Activated CD8-positive, alpha-beta memory T cell treated with anti-CD3 and anti-CD28 coated beads for 4 hours (primary cell): ENCODE measurements around the gene SLC32A1.

Experiments used
- DNase-seq, 2 donors: peaks; one replicate each; pipeline ENCODE4 v3.0.0-alpha.2; 2020; ENCODE audit warnings: low read depth in 2 of 2

Gene SLC32A1

GRCh38 chr20:38723848-38724625, at the start of gene SLC32A1:
Gene SLC32A1, plus strand, starts transcription at chr20:38724486. Its CDS starts 239 bp downstream, at chr20:38724725.
- DNase-seq = no peak

GRCh38 chr20:38674765-38675133, 49.5 kb upstream of the SLC32A1 start:
- no peak for DNase-seq

GRCh38 chr20:38676576-38676975, 47.7 kb upstream of the SLC32A1 start:
- DNase-seq = no peak

DNA sequence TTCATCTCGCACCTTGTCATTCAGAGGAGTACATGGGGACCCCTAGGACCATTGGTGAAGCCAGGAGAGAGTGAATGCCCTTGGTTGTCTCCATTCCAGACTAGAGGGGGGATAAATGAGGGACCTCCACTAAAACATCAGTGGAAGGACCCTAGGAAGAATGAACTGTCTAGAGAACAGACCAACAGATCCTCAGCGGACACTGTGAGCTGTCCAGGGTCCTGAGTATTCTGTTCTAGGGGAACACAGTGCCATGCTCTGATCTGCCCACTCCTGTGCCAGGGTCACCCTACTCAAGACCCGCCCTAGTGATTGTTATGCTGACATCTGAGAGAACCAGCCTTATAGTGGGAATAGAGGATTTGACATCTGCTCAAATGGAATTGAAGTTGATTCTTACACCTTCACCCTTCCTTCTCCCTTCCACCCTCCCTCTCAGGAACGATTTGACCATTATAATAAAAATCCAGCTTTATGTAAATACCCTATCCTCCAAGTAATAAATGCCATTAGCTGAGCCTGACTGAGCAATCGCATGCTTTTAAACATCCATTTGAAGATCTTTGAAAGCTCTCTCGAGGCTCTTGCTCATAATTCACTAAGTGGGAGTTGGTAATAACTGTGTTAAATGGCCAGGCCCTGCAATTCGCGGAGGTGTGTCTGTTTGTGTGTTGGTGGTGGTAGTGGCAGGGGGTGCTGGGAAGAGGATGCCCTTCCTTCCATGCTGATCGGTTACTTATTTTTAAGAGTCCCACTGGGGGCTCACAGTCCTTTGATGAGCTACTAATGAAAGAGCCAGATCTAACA, 43.6 kb upstream of the SLC32A1 start:
- no peak for DNase-seq

- no peak for DNase-seq
These were observed 39.0 kb upstream of the SLC32A1 start for GRCh38 chr20:38685271-38685670.

DNA sequence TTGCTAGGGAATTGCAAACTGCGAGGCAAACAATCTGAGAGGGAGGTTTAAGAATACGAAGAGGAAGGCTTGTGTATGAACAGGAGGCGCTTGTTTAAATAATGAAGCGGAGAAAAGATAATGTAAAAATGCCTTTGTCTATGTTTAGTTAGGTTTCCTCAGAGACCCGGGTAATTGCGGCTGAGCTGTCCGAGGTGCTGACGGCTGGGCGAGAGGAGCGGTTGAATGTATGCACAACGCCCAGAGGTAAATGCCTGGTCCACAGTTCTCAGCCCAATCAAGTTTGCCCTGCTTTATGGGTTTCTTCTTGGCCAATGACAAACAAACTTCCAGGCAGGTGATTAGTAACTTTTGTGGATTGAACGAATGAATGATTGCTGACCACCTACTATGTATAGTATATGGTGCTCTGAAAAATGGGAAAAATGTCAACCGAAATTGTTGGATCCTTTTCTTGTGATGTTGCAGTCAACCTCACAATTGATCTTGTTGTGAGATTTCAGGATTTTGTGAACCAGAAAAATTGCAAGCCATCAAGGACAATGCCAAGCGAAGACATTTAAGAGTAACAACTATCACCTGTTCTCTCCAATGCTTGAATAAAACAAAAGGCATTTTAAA, 38.3 kb upstream of the SLC32A1 start:
- no peak for DNase-seq

DNA sequence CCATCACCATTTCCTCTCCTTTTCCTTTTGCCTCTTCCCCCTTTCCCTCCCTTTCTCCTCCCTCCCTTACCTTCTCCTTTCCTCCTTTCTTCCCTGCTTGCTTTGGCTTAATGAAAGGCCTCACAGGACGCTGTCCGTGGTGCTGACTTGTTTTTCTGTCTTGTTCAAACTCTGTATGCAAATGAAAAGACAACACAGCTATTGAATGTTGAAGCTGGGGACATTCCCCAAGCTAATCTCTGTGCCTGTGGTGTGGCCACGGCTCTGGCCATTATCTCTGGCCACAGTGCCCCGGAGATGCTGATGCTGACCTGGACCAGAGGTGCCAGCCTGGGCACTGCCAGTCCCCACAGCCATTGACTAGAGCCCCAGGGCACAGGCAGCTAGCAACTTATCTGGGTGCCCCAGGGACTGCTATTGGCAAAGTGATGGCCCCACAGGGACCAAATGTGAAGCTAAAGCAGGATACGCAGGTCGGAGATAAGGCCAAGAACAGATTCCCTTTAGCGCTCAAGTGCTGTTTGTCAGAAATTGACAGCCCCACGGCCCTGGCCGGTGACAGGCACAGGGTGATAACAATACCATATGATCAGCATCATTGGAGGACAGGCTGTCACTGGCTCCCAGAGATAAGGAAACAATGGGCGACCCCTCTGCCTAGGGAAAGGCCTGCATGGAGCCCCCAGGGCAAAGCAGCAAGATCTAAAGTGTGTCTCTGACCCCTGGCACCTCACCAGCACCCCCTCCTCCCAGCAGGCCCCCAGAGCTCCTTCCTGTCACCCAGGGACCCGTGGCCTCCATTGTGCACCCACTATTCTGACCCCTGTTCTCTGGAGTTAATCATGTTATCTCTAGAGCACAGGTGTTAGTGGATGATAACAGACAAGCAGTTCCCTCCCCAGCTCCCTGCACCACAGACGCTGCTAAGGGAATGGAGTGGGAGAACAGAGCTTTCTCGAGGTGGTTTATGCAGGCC, 31.6 kb upstream of the SLC32A1 start:
- no peak for DNase-seq

GRCh38 chr20:38697306-38697705, 27.0 kb upstream of the SLC32A1 start:
- no peak for DNase-seq

DNA sequence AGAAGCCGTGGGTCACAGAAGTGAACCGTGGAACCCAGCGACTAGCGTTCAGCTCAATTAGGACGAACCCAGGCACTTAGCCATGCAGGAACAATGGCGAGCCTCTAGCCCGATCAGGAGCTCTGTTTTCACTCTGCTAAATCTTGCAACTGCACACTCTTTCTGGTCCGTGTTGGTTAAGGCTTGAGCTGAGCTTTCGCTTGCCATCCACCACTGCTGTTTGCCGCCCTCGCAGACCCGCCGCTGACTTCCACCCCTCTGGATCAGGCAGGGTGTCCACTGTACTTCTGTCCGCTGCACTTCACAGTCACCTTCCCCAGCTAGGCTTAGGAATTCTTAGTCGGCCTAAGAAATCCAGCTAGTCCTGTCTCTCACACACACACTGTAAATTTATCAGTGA, 25.7 kb upstream of the SLC32A1 start:
- DNase-seq = no peak

- no peak for DNase-seq
These were observed 24.1 kb upstream of the SLC32A1 start for GRCh38 chr20:38700141-38700540.

GRCh38 chr20:38700926-38701325, 23.4 kb upstream of the SLC32A1 start:
- DNase-seq = no peak

DNA sequence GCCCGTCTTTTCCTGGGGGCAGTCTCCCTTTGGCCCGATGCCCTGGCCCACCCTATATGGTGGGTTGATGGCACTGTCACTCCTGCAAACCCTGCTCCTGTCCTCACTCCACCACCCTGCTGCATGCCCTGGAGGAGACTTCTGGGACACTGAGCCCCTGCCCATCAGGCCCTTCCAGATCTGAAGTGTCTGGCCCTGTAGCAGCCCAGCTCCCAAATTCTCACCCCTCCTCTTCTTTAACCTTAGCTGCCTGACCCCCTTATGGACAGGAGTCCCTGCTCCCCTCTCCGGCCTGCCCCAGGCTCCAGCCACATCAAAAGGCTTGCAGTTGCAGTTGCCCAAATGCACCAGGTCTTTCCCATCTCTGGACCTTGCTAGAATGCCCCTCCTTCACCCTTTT, 20.8 kb upstream of the SLC32A1 start:
- DNase-seq = no peak

- no peak for DNase-seq
These were observed 20.1 kb upstream of the SLC32A1 start for GRCh38 chr20:38704136-38704535.

DNA sequence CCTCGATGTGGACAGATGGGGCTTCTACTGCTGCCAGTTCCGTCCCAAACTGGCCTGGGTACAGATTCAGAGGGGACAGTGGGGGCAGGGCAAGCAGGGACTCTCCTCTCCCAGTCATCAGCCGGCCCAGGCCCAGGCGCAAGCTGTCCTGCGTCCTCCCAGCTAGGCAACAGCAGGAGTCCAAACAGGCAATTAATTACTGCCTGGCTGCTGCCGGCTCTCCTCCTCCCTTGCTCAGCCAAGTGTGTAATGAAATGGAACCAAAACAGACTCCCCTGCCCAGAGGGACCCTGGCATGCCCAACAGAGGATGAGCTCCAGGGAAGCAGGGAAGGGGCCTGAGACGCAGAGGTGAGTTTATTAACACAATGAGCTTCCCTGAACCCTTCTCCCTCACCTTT, 17.8 kb upstream of the SLC32A1 start:
- no peak for DNase-seq

GRCh38 chr20:38714308-38714707, 10.0 kb upstream of the SLC32A1 start:
- DNase-seq = no peak

DNA sequence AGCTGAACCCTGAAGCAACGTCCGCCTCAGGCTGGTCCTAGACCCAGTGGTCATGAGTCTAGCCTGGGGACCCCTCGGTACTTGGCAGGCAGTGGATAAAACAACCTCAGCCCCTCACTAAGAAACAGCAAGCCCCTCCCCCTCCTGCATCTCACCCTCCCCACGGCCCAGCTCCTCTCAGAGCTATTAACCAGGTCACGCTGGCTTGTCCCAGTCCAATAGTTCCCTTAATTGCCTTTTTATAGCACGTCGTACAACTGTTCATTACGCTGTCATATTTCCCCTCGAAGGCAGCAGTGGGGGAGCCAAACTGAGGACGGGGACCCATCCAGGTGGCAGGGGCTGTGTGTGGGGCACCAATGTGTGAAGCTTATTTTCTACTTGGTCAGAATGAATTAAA, 8.6 kb upstream of the SLC32A1 start:
- DNase-seq = no peak

DNA sequence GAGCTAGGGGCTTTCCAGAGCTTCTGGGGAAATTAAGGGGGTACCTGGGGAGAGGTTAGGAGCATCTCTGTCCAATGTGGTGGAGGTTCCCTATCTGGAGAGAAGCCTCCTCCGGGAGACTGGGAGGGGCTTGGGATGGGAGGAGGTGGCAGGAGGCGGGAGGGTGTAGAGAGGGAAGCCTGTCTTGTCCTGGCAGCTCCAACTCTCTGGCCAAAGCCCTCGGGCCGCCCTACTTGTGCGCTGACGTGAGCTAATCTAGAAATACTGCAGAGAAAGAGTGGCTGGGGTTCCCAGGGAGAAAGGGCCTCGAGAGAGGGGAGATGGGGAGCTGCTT, 1.6 kb upstream of the SLC32A1 start:
- no peak for DNase-seq

- no peak for DNase-seq
These were observed 1.1 kb upstream of the SLC32A1 start for GRCh38 chr20:38723017-38723847.

DNA sequence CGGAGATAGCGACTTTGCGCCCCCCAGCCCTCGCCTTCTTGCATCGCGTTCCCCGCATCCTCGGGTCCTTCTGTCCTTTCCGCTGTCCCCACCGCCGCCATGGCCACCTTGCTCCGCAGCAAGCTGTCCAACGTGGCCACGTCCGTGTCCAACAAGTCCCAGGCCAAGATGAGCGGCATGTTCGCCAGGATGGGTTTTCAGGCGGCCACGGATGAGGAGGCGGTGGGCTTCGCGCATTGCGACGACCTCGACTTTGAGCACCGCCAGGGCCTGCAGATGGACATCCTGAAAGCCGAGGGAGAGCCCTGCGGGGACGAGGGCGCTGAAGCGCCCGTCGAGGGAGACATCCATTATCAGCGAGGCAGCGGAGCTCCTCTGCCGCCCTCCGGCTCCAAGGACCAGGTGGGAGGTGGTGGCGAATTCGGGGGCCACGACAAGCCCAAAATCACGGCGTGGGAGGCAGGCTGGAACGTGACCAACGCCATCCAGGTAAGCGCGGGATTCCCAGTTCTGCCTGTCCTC, 401 bp downstream of the SLC32A1 start:
- DNase-seq = no peak

- no peak for DNase-seq
These were observed 1.0 kb downstream of the SLC32A1 start for GRCh38 chr20:38725148-38725901.
